Muscle of leg (tissue), 11 donors: ENCODE measurements around the gene TMEM255A. TPM values are rescaled to one million over a fixed set of nuclear protein-coding genes. Genes with fewer than 3 reads are reported as not detected.

Experiments
- DNase-seq: peaks from one replicate; pipeline ENCODE4 v3.0.0; 2013
- H3K27ac ChIP-seq: one replicate; pipeline ENCODE4 v1.5.1; 2013; ENCODE audit warnings: mild to moderate bottlenecking, low read length, control low read depth
- H3K27me3 ChIP-seq: one replicate; pipeline ENCODE4 v1.6.1; 2013; ENCODE audit warnings: low read length; ENCODE audit not compliant: control insufficient read depth, insufficient read depth
- H3K36me3 ChIP-seq: one replicate; pipeline ENCODE4 v1.6.1; 2013; ENCODE audit warnings: low read length; ENCODE audit not compliant: control insufficient read depth, insufficient read depth
- H3K4me1 ChIP-seq: one replicate; pipeline ENCODE4 v1.6.1; 2013; ENCODE audit warnings: low read length; ENCODE audit not compliant: control insufficient read depth, insufficient read depth
- H3K4me3 ChIP-seq: one replicate; pipeline ENCODE4 v1.5.1; 2013; ENCODE audit warnings: low read length, control low read depth
- H3K9me3 ChIP-seq: replicated peaks from 2 replicates; pipeline ENCODE4 v1.6.1; 2013; ENCODE audit warnings: low read depth, low read length; ENCODE audit not compliant: control insufficient read depth
- whole genome bisulfite sequencing: methylation state at CpG from one replicate; pipeline ENCODE4 v1.1.5; 2013; ENCODE audit warnings: missing lambda C conversion rate; ENCODE audit not compliant: insufficient coverage; 5-methylcytosine and 5-hydroxymethylcytosine counted together
- polyA plus RNA-seq, 8 donors: library from polyadenylated mRNA; unstranded; fragments of 120-200 nt; gene quantifications; one replicate each; pipeline versions ENCODE4 v1.2.1 to v1.2.3, GENCODE V29; 2013; ENCODE audit warnings: inconsistent platforms in 1 of 8, low replicate concordance in 1 of 8; ENCODE audit not compliant: insufficient read length in 8 of 8, insufficient read depth in 1 of 8
- total RNA-seq: library from RNA; stranded (reverse); fragments of 120-200 nt; gene quantifications from one replicate; pipeline ENCODE4 v1.2.4, GENCODE V29; 2013

The TMEM255A gene
- total and polyA plus RNA-seq, 9 donors, result 3.3 to 15.5 (median 11.5) TPM

GRCh38 chrX:120294651-120295050 is 16.6 kb downstream of the TMEM255A start:
- H3K27ac ChIP-seq, result no peak overlapping the region
- DNase-seq, result no peak
- no peaks in the 10 kb centered on the region for H3K9me3 ChIP-seq
- H3K4me1 ChIP-seq, result no peaks in the 10 kb centered on the region
- H3K27me3 ChIP-seq, result peaks cover 7% of the 10 kb centered on the region
- no peak overlapping the region for H3K4me3 ChIP-seq
- H3K36me3 ChIP-seq, result no peaks in the 10 kb centered on the region

GRCh38 chrX:120293015-120293414 is 18.2 kb downstream of the TMEM255A start:
- no peaks in the 10 kb centered on the region for H3K4me1 ChIP-seq
- H3K36me3 ChIP-seq, result no peaks in the 10 kb centered on the region
- no peak for DNase-seq
- peaks cover 7% of the 10 kb centered on the region for H3K27me3 ChIP-seq
- H3K27ac ChIP-seq, result no peak overlapping the region
- H3K9me3 ChIP-seq, result no peaks in the 10 kb centered on the region
- no peak overlapping the region for H3K4me3 ChIP-seq
- WGBS, result 31% methylated on average over 2 of the region's 2 CpGs

DNA sequence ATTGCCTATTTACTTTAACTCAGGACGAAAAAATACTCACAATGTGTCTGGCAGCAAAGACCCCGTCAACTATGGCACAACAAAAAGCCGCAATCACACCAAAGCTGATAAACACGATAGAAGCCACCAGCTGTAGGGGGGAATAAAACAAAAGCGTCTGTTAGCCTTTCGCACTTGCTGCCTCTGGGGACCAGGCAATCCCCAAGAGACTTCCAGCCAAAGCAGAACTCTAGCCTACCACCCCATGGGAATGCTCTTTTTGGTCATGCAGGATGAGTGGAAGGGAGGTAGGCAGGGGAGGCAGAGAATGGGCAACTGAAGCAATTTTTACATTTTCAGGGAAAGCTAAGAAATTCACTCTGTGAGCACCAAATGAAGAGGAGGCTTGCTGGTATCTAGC is 20.1 kb downstream of the TMEM255A start:
- H3K4me1 ChIP-seq, result no peaks in the 10 kb centered on the region
- H3K36me3 ChIP-seq, result no peaks in the 10 kb centered on the region
- no peaks in the 10 kb centered on the region for H3K9me3 ChIP-seq
- no peak overlapping the region for H3K4me3 ChIP-seq
- peaks cover 11% of the 10 kb centered on the region for H3K27me3 ChIP-seq
- DNase-seq, result no peak
- H3K27ac ChIP-seq, result no peak overlapping the region
- WGBS, result 91% methylated on average over 4 of the region's 6 CpGs

DNA sequence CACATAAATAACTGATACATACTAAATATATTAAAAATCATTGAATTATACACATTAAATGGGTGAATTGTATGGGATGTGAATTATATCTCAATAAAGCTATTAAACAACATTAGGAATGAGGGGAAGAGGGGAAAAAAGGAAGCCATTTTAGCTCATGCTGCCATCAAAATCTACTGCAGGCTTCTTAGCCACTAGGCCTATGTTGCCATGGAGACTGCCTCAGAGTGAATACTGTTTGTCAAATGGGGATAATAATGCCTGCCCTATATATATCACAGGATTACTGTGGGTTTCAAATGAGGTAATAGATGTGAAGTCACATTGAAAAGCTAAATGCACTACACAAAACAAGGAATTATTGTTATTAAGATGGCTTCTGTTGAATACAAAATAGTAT is 21.2 kb downstream of the TMEM255A start:
- Histone ChIP-seq H3K36me3 (no peaks in the 10 kb centered on the region), H3K9me3 (no peaks in the 10 kb centered on the region), H3K27me3 (peaks cover 13% of the 10 kb centered on the region), H3K4me3 (no peak overlapping the region), H3K4me1 (no peaks in the 10 kb centered on the region), H3K27ac (no peak overlapping the region)
- no peak for DNase-seq

- no peak for DNase-seq
- no peaks in the 10 kb centered on the region for H3K36me3 ChIP-seq
- no peak overlapping the region for H3K4me3 ChIP-seq
- H3K4me1 ChIP-seq, result no peaks in the 10 kb centered on the region
- H3K27ac ChIP-seq, result no peak overlapping the region
- peaks cover 18% of the 10 kb centered on the region for H3K27me3 ChIP-seq
- H3K9me3 ChIP-seq, result no peaks in the 10 kb centered on the region
- 73% methylated on average over 2 of the region's 3 CpGs for WGBS
These were observed 23.6 kb downstream of the TMEM255A start for GRCh38 chrX:120287513-120288112.

- no peak for DNase-seq
- Histone ChIP-seq H3K4me3 (no peak overlapping the region), H3K27ac (no peak overlapping the region), H3K9me3 (no peaks in the 10 kb centered on the region), H3K4me1 (no peaks in the 10 kb centered on the region), H3K36me3 (no peaks in the 10 kb centered on the region), H3K27me3 (peaks cover 15% of the 10 kb centered on the region)
- 40% methylated on average over 1 of the region's 4 CpGs for WGBS
These were observed 24.3 kb downstream of the TMEM255A start for GRCh38 chrX:120286733-120287512.

GRCh38 chrX:120282697-120283096 is 28.6 kb downstream of the TMEM255A start:
- peaks cover 10% of the 10 kb centered on the region for H3K27me3 ChIP-seq
- no peak for DNase-seq
- no CpG with 5 or more reads among the region's 1 CpG for WGBS
- H3K4me1 ChIP-seq, result no peaks in the 10 kb centered on the region
- H3K36me3 ChIP-seq, result no peaks in the 10 kb centered on the region
- no peak overlapping the region for H3K4me3 ChIP-seq
- no peaks in the 10 kb centered on the region for H3K9me3 ChIP-seq
- H3K27ac ChIP-seq, result no peak overlapping the region

GRCh38 chrX:120281761-120282160 is 29.5 kb downstream of the TMEM255A start:
- DNase-seq, result peak; percentile 10
- Histone ChIP-seq H3K27me3 (peaks cover 13% of the 10 kb centered on the region), H3K9me3 (no peaks in the 10 kb centered on the region), H3K4me1 (no peaks in the 10 kb centered on the region), H3K27ac (no peak overlapping the region), H3K4me3 (no peak overlapping the region), H3K36me3 (no peaks in the 10 kb centered on the region)
- WGBS, result no CpG with 5 or more reads among the region's 4 CpGs

DNA sequence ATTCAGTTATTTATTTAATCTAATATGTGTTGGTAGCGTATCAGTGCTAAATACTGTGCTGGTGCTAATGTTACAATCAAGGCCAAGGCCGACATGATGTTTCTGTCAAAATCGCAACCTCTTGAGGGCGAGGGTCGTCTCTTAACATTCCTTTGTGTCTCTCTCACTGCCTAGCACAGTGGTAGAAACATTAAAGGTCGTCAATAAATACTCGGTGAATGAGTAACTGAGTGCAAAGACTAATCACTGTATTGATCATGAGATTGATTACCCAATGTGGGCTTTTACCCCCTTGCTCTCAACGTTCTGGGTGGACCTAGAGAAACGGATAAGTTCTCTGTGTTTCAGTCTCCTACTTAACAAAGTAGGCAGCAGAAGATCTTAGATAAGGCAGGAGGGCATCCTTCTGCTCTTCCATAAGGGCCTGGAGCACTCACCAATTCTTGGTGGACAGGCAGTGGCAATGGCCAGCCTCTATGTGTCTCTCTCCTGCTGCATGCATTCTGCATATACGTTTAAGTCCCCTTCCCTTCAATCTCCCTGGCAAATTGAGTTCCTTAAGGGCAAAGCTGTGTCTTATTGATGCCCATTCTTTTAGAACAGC is 30.1 kb downstream of the TMEM255A start:
- H3K4me1 ChIP-seq, result no peaks in the 10 kb centered on the region
- H3K27ac ChIP-seq, result no peak overlapping the region
- DNase-seq, result no peak
- no peak overlapping the region for H3K4me3 ChIP-seq
- H3K27me3 ChIP-seq, result peaks cover 9% of the 10 kb centered on the region
- 55% methylated on average over 4 of the region's 10 CpGs for WGBS
- no peaks in the 10 kb centered on the region for H3K36me3 ChIP-seq
- H3K9me3 ChIP-seq, result no peaks in the 10 kb centered on the region

GRCh38 chrX:120274958-120275357 is 36.3 kb downstream of the TMEM255A start:
- Histone ChIP-seq H3K4me3 (no peak overlapping the region), H3K4me1 (no peaks in the 10 kb centered on the region), H3K27me3 (peaks cover 12% of the 10 kb centered on the region), H3K27ac (no peak overlapping the region), H3K9me3 (no peaks in the 10 kb centered on the region), H3K36me3 (no peaks in the 10 kb centered on the region)
- no peak for DNase-seq
- WGBS, result 50% methylated on average over 1 of the region's 2 CpGs
